ENCODE measurements around the gene ENOX1. TPM values are rescaled to one million over a fixed set of nuclear protein-coding genes. Genes with fewer than 3 reads are reported as not detected.

ENOX1 gene
- polyA plus RNA-seq, 1 donor (not counting 4 experiments of a cell fraction or from before 2014, with no cell fraction given), result 1.1 TPM

DNA sequence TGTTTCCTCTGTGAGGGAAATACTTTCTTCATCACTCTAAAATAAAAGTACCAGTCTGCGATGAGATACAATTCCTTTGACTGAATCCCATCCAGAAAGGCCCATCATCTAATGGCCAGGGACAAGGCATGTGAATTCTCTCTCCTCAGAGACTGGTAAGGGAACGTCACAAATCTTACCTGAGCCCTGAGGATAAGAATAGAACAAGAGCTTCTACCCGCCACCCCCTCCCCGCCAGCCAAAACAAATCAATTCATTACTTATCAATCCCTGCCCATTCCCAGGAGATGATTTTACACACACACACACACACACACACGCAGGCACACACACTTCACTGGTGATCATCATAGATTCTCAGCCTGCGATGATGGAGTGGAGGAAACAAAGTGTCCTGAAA is 564.7 kb downstream of the ENOX1 start:
- Histone ChIP-seq H3K79me2 (ENCODE audit: control insufficient read depth, insufficient read depth, low read length) (no peaks in the 10 kb centered on the region), H3K4me2 (ENCODE audit: control insufficient read depth, extremely low read depth, insufficient read depth, low read depth, low read length) (no peak overlapping the region), H3K9me3 (ENCODE audit: control insufficient read depth, low read depth, low read length) (no peaks in the 10 kb centered on the region), H4K20me1 (ENCODE audit: control insufficient read depth, extremely low read depth, insufficient read depth, low read length) (no peaks in the 10 kb centered on the region), H3K9me1 (ENCODE audit: control insufficient read depth, extremely low read depth, insufficient read depth, low read length) (no peaks in the 10 kb centered on the region), H2AFZ (ENCODE audit: control insufficient read depth, low read length) (no peak overlapping the region), H3K27me3 (ENCODE audit: control insufficient read depth, extremely low read depth, insufficient read depth, low read length) (no peaks in the 10 kb centered on the region), H3K4me3 (ENCODE audit: control insufficient read depth in 2 of 3, extremely low read depth in 1 of 3, insufficient read depth in 2 of 3, low read depth in 1 of 3, low read length in 3 of 3) (no peak overlapping the region), H3K27ac (ENCODE audit: control insufficient read depth, insufficient read depth, low read length) (no peak overlapping the region), H3K4me1 (ENCODE audit: control insufficient read depth, extremely low read depth, insufficient read depth, low read length) (no peaks in the 10 kb centered on the region), H3K9ac (ENCODE audit: control insufficient read depth, extremely low read depth, insufficient read depth, low read length) (no peak overlapping the region), H3K36me3 (ENCODE audit: control insufficient read depth in 2 of 2, extremely low read depth in 1 of 2, insufficient read depth in 2 of 2, low read length in 2 of 2) (no peaks in the 10 kb centered on the region)
- DNase-seq (ENCODE audit: low read depth, low spot score) (no peak), FAIRE-seq (no peak)
- dilution Hi-C loops (cut with MboI; ENCODE audit: extremely low pct_ligation_motif_present, low sequenced_read_pairs), result no loop called here
- TF ChIP-seq, protein P1, sequence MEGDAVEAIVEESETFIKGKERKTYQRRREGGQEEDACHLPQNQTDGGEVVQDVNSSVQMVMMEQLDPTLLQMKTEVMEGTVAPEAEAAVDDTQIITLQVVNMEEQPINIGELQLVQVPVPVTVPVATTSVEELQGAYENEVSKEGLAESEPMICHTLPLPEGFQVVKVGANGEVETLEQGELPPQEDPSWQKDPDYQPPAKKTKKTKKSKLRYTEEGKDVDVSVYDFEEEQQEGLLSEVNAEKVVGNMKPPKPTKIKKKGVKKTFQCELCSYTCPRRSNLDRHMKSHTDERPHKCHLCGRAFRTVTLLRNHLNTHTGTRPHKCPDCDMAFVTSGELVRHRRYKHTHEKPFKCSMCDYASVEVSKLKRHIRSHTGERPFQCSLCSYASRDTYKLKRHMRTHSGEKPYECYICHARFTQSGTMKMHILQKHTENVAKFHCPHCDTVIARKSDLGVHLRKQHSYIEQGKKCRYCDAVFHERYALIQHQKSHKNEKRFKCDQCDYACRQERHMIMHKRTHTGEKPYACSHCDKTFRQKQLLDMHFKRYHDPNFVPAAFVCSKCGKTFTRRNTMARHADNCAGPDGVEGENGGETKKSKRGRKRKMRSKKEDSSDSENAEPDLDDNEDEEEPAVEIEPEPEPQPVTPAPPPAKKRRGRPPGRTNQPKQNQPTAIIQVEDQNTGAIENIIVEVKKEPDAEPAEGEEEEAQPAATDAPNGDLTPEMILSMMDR (optimal IDR thresholded peaks at IDR 0.05 in 1 of 3, IDR thresholded peaks at IDR 0.05 in 1 of 3, conservative IDR thresholded peaks at IDR 0.05 in 1 of 3; ENCODE audit: extremely low read depth in 1 of 3, insufficient read depth in 2 of 3, low read length in 3 of 3), result no peak
- no peak for TF ChIP-seq EZH2 (IDR thresholded peaks at IDR 0.05; ENCODE audit: low read length)

DNA sequence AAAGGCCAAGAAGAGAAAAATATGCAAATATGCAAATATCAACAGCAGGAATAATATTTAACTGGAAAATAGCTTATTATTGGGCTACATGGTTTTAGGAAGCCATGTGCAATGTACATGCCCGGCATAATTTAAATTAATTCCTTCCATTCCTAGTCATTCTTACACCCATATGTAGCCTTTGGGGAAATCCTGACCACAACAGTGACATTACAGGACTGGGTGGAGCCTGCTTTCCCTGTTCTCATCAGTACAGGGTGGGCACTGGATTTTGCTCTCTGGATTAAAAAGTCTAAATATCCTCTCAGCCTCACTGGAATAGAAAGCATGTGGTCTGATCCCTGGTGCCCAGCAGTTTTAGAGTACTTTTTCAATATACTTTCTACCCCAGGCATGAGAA is 565.2 kb downstream of the ENOX1 start:
- H3K9ac ChIP-seq (ENCODE audit: control insufficient read depth, extremely low read depth, insufficient read depth, low read length), result no peak overlapping the region
- no peaks in the 10 kb centered on the region for H3K9me1 ChIP-seq (ENCODE audit: control insufficient read depth, extremely low read depth, insufficient read depth, low read length)
- no peaks in the 10 kb centered on the region for H3K27me3 ChIP-seq (ENCODE audit: control insufficient read depth, extremely low read depth, insufficient read depth, low read length)
- no peaks in the 10 kb centered on the region for H3K9me3 ChIP-seq (ENCODE audit: control insufficient read depth, low read depth, low read length)
- no peak overlapping the region for H3K4me2 ChIP-seq (ENCODE audit: control insufficient read depth, extremely low read depth, insufficient read depth, low read depth, low read length)
- DNase-seq (ENCODE audit: low read depth, low spot score) (no peak), FAIRE-seq (no peak)
- TF ChIP-seq, protein P1 (optimal IDR thresholded peaks at IDR 0.05 in 1 of 3, IDR thresholded peaks at IDR 0.05 in 1 of 3, conservative IDR thresholded peaks at IDR 0.05 in 1 of 3; ENCODE audit: extremely low read depth in 1 of 3, insufficient read depth in 2 of 3, low read length in 3 of 3), result no peak
- no peak for TF ChIP-seq EZH2 (IDR thresholded peaks at IDR 0.05; ENCODE audit: low read length)
- no peaks in the 10 kb centered on the region for H3K36me3 ChIP-seq (ENCODE audit: control insufficient read depth in 2 of 2, extremely low read depth in 1 of 2, insufficient read depth in 2 of 2, low read length in 2 of 2)
- no peaks in the 10 kb centered on the region for H3K79me2 ChIP-seq (ENCODE audit: control insufficient read depth, insufficient read depth, low read length)
- H3K4me3 ChIP-seq (ENCODE audit: control insufficient read depth in 2 of 3, extremely low read depth in 1 of 3, insufficient read depth in 2 of 3, low read depth in 1 of 3, low read length in 3 of 3), result no peak overlapping the region
- no peaks in the 10 kb centered on the region for H3K4me1 ChIP-seq (ENCODE audit: control insufficient read depth, extremely low read depth, insufficient read depth, low read length)
- H2AFZ ChIP-seq (ENCODE audit: control insufficient read depth, low read length), result no peak overlapping the region
- dilution Hi-C loops (cut with MboI; ENCODE audit: extremely low pct_ligation_motif_present, low sequenced_read_pairs), result no loop called here
- no peaks in the 10 kb centered on the region for H4K20me1 ChIP-seq (ENCODE audit: control insufficient read depth, extremely low read depth, insufficient read depth, low read length)
- H3K27ac ChIP-seq (ENCODE audit: control insufficient read depth, insufficient read depth, low read length), result no peak overlapping the region

Data from keratinocyte (primary cell).